Glutamatergic neuron (in vitro differentiated cells): ENCODE measurements around the gene SLC39A9. TPM values are rescaled to one million over a fixed set of nuclear protein-coding genes. Genes with fewer than 3 reads are reported as not detected.

ENCODE experiments used
- total RNA-seq: library from RNA; stranded (reverse); fragmentation: NEBNext Ultra II Directional; extraction: Animal tissue kit (Norgen Biotek cat#: 25700); gene quantifications from one replicate; pipeline ENCODE4 v1.2.1, GENCODE V29; 2021; ENCODE audit not compliant: unreplicated experiment

The SLC39A9 gene
- total RNA-seq, 1 donor from 2014 or later: 56.4 TPM

Other genes starting within 250 kb of the SLC39A9 start
- gene DCAF5, start 245.6 kb upstream of the SLC39A9 start, total RNA-seq: 56.6 TPM
- 31.2 TPM for gene EXD2, start 207.2 kb upstream of the SLC39A9 start, total RNA-seq
- gene GALNT16, start 138.5 kb upstream of the SLC39A9 start, total RNA-seq: 124 TPM
- gene ERH, start 393 bp upstream of the SLC39A9 start, total RNA-seq: 223 TPM
- gene PLEKHD1, start 86.0 kb downstream of the SLC39A9 start, total RNA-seq: 1.3 TPM
- gene CCDC177, start 176.2 kb downstream of the SLC39A9 start, total RNA-seq: 7.8 TPM
- 106 TPM for gene SUSD6, start 212.9 kb downstream of the SLC39A9 start, total RNA-seq